A673 (cell line): ENCODE results near the gene GTPBP8.

Experiments used
- EZH2 ChIP-seq: fragments of 200-600 bp; sonication (generic); IDR thresholded peaks from 2 replicates; pipeline ENCODE4 v1.6.1; 2017; ENCODE audit warnings: borderline replicate concordance, low read depth, mild to moderate bottlenecking, mixed read lengths, antibody characterized with exemption, low read length; ENCODE audit not compliant: poor library complexity, severe bottlenecking
- TF ChIP-seq, protein P1 (sequence below): fragments of 300-800, 200-600 bp; sonication (generic); conservative IDR thresholded peaks from 2 replicates; pipeline ENCODE4 v1.5.1; 2017; ENCODE audit warnings: low read depth, mild to moderate bottlenecking, antibody characterized with exemption, low read length, moderate library complexity, mixed read lengths

DNA sequence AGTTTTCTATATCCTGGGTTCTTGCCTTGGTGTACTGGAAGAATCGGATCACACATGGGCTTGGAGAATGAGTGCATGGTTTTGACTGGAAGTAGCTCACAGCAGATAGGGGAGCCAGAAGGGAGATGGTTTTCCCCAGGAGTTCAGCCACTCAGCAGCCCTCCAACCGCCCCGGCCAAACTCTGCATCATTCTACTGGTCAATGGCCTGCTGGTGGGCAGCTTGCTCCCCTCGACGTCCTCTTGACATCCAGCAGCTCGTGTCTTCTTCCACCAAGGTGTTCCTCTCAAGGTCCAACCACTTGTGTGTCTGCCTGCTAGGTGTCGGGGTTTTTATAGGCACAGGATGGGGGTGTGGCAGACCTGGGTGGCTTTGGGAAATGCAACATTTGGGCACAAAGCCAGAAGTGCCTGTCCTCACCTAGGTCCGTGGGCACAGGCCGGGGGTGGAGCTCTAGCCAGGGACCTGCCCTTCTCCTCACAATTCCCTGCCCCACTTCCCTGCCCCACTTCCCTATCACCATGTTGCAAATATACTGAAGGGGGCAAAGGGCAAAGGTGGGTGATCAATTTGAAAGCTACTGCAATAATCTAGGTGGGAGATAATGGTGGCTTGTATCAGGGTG lies 3.0 kb upstream of the GTPBP8 start:
- TF ChIP-seq, protein P1, sequence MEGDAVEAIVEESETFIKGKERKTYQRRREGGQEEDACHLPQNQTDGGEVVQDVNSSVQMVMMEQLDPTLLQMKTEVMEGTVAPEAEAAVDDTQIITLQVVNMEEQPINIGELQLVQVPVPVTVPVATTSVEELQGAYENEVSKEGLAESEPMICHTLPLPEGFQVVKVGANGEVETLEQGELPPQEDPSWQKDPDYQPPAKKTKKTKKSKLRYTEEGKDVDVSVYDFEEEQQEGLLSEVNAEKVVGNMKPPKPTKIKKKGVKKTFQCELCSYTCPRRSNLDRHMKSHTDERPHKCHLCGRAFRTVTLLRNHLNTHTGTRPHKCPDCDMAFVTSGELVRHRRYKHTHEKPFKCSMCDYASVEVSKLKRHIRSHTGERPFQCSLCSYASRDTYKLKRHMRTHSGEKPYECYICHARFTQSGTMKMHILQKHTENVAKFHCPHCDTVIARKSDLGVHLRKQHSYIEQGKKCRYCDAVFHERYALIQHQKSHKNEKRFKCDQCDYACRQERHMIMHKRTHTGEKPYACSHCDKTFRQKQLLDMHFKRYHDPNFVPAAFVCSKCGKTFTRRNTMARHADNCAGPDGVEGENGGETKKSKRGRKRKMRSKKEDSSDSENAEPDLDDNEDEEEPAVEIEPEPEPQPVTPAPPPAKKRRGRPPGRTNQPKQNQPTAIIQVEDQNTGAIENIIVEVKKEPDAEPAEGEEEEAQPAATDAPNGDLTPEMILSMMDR: no peak
- no peak for TF ChIP-seq EZH2
